Activated naive CD4-positive, alpha-beta T cell treated with anti-CD3 and anti-CD28 coated beads, Interleukin-2, amount 50 U/mL, for 24 hours (primary cell): Measurements from ENCODE around the gene ZCCHC3.
A peak's percentile ranks its signal among the peaks of the same experiment; 100 is the strongest.

ENCODE experiments used
- H3K27ac Mint-ChIP-seq: one replicate; pipeline ENCODE4 v1.8.0; 2021; ENCODE audit warnings: mild to moderate bottlenecking, mixed read lengths
- H3K27me3 Mint-ChIP-seq: one replicate; pipeline ENCODE4 v1.8.0; 2021; ENCODE audit warnings: mixed read lengths
- H3K36me3 Mint-ChIP-seq: one replicate; pipeline ENCODE4 v1.8.0; 2021; ENCODE audit warnings: mixed read lengths
- H3K4me1 Mint-ChIP-seq: one replicate; pipeline ENCODE4 v1.8.0; 2021; ENCODE audit warnings: mixed read lengths
- H3K4me3 Mint-ChIP-seq: one replicate; pipeline ENCODE4 v1.8.0; 2021; ENCODE audit warnings: mild to moderate bottlenecking, mixed read lengths
- H3K9me3 Mint-ChIP-seq: one replicate; pipeline ENCODE4 v1.8.0; 2021; ENCODE audit warnings: mixed read lengths

The ZCCHC3 gene

GRCh38 chr20:275791-276190 is 21.6 kb upstream of the ZCCHC3 start:
- H3K27ac Mint-ChIP-seq: no peak overlapping the region
- H3K36me3 Mint-ChIP-seq: no peaks in the 10 kb centered on the region
- no peak overlapping the region for H3K4me3 Mint-ChIP-seq
- H3K4me1 Mint-ChIP-seq: no peaks in the 10 kb centered on the region
- no peaks in the 10 kb centered on the region for H3K9me3 Mint-ChIP-seq
- no peaks in the 10 kb centered on the region for H3K27me3 Mint-ChIP-seq

- Mint-ChIP-seq H3K9me3 (no peaks in the 10 kb centered on the region), H3K27ac (no peak overlapping the region), H3K4me1 (no peaks in the 10 kb centered on the region), H3K27me3 (no peaks in the 10 kb centered on the region), H3K36me3 (no peaks in the 10 kb centered on the region), H3K4me3 (no peak overlapping the region)
These were observed 20.5 kb upstream of the ZCCHC3 start for GRCh38 chr20:276620-277495.

DNA sequence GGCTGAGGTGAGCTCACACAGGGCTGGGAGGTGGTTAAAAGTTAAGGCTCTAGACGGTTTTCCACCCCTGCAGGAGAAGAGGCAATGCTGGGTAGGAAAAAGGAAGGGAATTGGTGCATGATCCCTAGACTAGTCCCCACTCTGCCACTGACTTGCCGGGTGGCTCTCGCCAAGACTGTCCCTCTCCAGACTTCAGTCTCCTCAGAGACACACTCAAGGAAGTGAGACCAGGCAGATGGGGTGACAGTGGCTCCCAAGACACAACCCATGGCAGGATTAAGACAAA is 19.9 kb upstream of the ZCCHC3 start:
- Mint-ChIP-seq H3K4me3 (no peak overlapping the region), H3K9me3 (no peaks in the 10 kb centered on the region), H3K27ac (no peak overlapping the region), H3K36me3 (no peaks in the 10 kb centered on the region), H3K4me1 (no peaks in the 10 kb centered on the region), H3K27me3 (no peaks in the 10 kb centered on the region)

DNA sequence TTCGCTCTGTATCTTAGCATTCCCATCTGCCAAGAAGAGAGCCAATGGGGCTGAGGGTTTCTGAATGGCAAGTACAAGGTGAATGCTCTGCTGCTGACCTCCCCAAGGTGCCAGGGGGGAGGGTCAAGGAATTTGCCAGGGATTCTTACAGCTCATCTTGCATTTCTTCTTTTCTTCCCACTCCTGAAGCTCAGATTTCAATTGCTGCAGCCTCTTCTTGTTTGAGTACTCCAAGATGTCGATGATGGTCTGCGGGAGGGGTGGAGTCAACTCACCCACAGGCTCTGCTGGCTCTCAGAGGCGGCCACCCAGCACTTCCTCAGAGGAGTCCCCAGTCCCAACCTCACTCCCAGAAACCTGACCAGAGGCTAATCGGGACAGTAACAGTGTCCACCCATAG is 19.2 kb upstream of the ZCCHC3 start:
- H3K27me3 Mint-ChIP-seq: no peaks in the 10 kb centered on the region
- no peak overlapping the region for H3K27ac Mint-ChIP-seq
- no peaks in the 10 kb centered on the region for H3K9me3 Mint-ChIP-seq
- no peaks in the 10 kb centered on the region for H3K4me1 Mint-ChIP-seq
- H3K4me3 Mint-ChIP-seq: no peak overlapping the region
- no peaks in the 10 kb centered on the region for H3K36me3 Mint-ChIP-seq

DNA sequence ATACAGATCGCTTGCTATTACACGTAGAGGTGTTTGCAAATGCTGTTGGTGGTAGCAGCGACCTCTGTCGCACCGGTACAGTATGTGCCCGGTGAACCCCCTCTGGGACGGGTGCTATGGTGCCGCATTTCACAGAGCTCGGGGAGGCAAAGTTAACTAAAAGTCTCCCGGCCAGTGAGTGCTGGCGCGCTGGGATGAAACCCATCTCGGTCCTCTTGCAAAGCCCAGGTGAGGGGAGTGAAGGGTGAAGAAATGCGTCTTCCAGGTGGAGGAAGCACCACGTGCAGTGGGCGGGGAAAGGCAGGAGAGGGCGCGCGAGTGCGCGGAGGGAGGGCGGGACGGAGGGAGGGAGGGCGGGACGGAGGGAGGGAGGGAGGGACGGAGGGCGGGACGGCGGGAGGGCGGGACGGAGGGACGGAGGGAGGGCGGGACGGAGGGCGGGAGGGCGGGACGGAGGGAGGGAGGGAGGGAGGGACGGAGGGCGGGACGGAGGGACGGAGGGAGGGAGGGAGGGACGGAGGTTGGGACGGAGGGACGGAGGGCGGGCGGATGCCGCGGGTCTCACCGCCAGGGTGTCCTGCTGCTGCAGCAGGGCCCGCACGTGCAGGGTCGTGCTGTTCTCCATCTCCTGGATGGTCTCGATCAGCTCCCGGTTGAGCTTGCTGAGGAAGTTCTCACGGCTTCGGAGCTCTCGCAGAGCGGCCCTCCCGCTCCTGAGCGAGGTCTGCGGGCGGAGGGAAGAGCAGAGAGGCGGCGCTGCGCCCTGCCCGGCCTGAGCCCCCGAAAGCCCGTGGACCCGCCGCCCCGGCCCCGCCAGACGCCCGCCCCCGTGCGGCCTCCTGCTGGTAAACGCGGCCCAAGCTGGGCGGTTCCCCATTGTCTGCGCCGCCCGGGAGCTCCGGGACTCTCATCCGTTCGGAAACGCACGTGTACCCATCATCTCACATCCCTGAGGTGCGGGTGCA is 18.5 kb upstream of the ZCCHC3 start:
- no peaks in the 10 kb centered on the region for H3K27me3 Mint-ChIP-seq
- no peaks in the 10 kb centered on the region for H3K4me1 Mint-ChIP-seq
- H3K4me3 Mint-ChIP-seq: no peak overlapping the region
- no peak overlapping the region for H3K27ac Mint-ChIP-seq
- H3K9me3 Mint-ChIP-seq: no peaks in the 10 kb centered on the region
- no peaks in the 10 kb centered on the region for H3K36me3 Mint-ChIP-seq

- no peaks in the 10 kb centered on the region for H3K9me3 Mint-ChIP-seq
- no peaks in the 10 kb centered on the region for H3K27me3 Mint-ChIP-seq
- H3K27ac Mint-ChIP-seq: no peak overlapping the region
- H3K36me3 Mint-ChIP-seq: no peaks in the 10 kb centered on the region
- no peaks in the 10 kb centered on the region for H3K4me1 Mint-ChIP-seq
- H3K4me3 Mint-ChIP-seq: no peak overlapping the region
These were observed 13.2 kb upstream of the ZCCHC3 start for GRCh38 chr20:284172-284571.

DNA sequence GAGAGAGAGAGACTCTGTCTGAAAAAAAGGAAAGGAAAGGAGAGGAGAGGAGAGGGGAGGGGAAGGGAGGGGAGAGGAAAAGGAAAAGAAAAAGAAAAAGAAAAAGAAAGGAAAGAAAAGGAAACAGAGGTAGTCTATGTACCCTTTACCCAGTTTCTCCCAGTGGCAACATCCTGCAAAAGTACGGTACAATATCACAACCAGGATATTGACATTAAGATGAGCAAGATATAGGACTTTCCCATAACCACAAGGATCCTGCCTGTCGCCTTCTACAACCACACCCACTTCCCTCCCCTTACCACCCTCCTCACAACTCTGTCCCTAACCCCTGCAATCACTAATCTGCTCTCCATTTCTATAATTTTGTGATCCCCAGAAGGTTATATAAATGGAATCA is 10.9 kb upstream of the ZCCHC3 start:
- no peak overlapping the region for H3K27ac Mint-ChIP-seq
- H3K36me3 Mint-ChIP-seq: no peaks in the 10 kb centered on the region
- H3K4me3 Mint-ChIP-seq: no peak overlapping the region
- H3K4me1 Mint-ChIP-seq: peaks cover 5% of the 10 kb centered on the region
- H3K9me3 Mint-ChIP-seq: no peaks in the 10 kb centered on the region
- H3K27me3 Mint-ChIP-seq: no peaks in the 10 kb centered on the region

DNA sequence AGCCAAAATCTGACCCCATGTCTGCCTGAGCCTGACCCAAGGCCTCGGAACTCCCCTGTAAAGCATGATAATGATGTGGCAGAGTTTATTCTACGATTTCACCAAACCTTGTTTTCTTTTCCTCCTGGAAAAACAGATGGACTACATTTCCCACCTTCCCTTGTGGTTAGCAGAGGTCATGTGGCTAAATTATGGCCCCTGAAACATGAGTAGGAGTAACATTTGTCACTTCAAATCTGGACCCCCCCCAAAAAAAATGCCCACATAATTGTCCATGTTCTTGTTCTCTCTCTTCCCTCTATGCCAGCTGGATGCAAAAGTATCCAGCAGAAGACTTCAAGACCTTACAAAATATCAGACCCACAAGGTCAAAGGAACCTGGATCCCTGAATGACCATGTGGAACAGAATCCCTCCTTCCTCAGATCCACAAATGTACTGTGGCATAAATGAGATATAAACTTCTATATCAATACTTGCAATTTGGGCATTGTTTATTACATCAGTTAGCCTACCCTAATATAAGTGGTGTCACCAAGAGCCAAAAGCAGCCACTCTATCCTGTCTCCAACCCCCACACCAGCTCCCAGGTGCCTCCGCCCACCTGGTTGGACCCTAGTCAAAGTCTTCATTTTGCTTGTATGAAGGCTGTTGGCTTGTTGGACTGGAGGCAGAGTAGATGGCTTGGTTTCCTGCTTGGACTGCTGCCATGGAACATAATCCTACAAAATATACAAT is 8.2 kb upstream of the ZCCHC3 start:
- no peaks in the 10 kb centered on the region for H3K36me3 Mint-ChIP-seq
- H3K9me3 Mint-ChIP-seq: no peaks in the 10 kb centered on the region
- H3K4me3 Mint-ChIP-seq: no peak overlapping the region
- H3K4me1 Mint-ChIP-seq: peaks cover 5% of the 10 kb centered on the region
- H3K27ac Mint-ChIP-seq: no peak overlapping the region
- no peaks in the 10 kb centered on the region for H3K27me3 Mint-ChIP-seq

GRCh38 chr20:289693-290083 is 7.7 kb upstream of the ZCCHC3 start:
- no peaks in the 10 kb centered on the region for H3K36me3 Mint-ChIP-seq
- H3K27ac Mint-ChIP-seq: peak overlapping the region; percentile 70
- H3K9me3 Mint-ChIP-seq: no peaks in the 10 kb centered on the region
- H3K4me3 Mint-ChIP-seq: no peak overlapping the region
- no peaks in the 10 kb centered on the region for H3K27me3 Mint-ChIP-seq
- peaks cover 5% of the 10 kb centered on the region for H3K4me1 Mint-ChIP-seq

- H3K27me3 Mint-ChIP-seq: no peaks in the 10 kb centered on the region
- no peaks in the 10 kb centered on the region for H3K36me3 Mint-ChIP-seq
- peak within 1 kb of the TSS; percentile 90 for H3K27ac Mint-ChIP-seq
- H3K9me3 Mint-ChIP-seq: no peaks in the 10 kb centered on the region
- H3K4me1 Mint-ChIP-seq: peaks cover 5% of the 10 kb centered on the region
- H3K4me3 Mint-ChIP-seq: no peak within 1 kb of the TSS
These were observed 7.1 kb upstream of the ZCCHC3 start, which contains the start of gene C20orf96 for GRCh38 chr20:290084-290831. Gene C20orf96 (minus strand): TSS chr20:290750. CDS start chr20:290610, 140 bp downstream.

- Mint-ChIP-seq H3K9me3 (no peaks in the 10 kb centered on the region), H3K27ac (no peak overlapping the region), H3K4me3 (no peak overlapping the region), H3K4me1 (peaks cover 23% of the 10 kb centered on the region), H3K27me3 (no peaks in the 10 kb centered on the region), H3K36me3 (peaks cover 6% of the 10 kb centered on the region)
These were observed 2.8 kb upstream of the ZCCHC3 start for GRCh38 chr20:294602-295001.

- H3K27me3 Mint-ChIP-seq: no peaks in the 10 kb centered on the region
- no peaks in the 10 kb centered on the region for H3K9me3 Mint-ChIP-seq
- peaks cover 27% of the 10 kb centered on the region for H3K4me1 Mint-ChIP-seq
- peak overlapping the region; percentile 60 for H3K27ac Mint-ChIP-seq
- peak overlapping the region; percentile 58 for H3K4me3 Mint-ChIP-seq
- peaks cover 8% of the 10 kb centered on the region for H3K36me3 Mint-ChIP-seq
These were observed 1.6 kb upstream of the ZCCHC3 start for GRCh38 chr20:295804-296203.

- no peaks in the 10 kb centered on the region for H3K27me3 Mint-ChIP-seq
- no peaks in the 10 kb centered on the region for H3K9me3 Mint-ChIP-seq
- peaks cover 8% of the 10 kb centered on the region for H3K36me3 Mint-ChIP-seq
- H3K4me3 Mint-ChIP-seq: peak overlapping the region; percentile 91
- peak overlapping the region; percentile 97 for H3K27ac Mint-ChIP-seq
- H3K4me1 Mint-ChIP-seq: peaks cover 39% of the 10 kb centered on the region
These were observed 780 bp downstream of the ZCCHC3 start for GRCh38 chr20:297925-298775.

GRCh38 chr20:298776-299391 is 1.5 kb downstream of the ZCCHC3 start:
- Mint-ChIP-seq H3K27me3 (no peaks in the 10 kb centered on the region), H3K4me1 (peaks cover 39% of the 10 kb centered on the region), H3K9me3 (no peaks in the 10 kb centered on the region), H3K27ac (peak overlapping the region; percentile 97), H3K4me3 (peak overlapping the region; percentile 91), H3K36me3 (peaks cover 8% of the 10 kb centered on the region)
